Hepatic stellate cell (primary cell): ENCODE results near the gene GPR132.

Experiments
- DNase-seq: peaks from one replicate; pipeline ENCODE4 v3.0.0; 2011; ENCODE audit warnings: low spot score

The GPR132 gene

DNA sequence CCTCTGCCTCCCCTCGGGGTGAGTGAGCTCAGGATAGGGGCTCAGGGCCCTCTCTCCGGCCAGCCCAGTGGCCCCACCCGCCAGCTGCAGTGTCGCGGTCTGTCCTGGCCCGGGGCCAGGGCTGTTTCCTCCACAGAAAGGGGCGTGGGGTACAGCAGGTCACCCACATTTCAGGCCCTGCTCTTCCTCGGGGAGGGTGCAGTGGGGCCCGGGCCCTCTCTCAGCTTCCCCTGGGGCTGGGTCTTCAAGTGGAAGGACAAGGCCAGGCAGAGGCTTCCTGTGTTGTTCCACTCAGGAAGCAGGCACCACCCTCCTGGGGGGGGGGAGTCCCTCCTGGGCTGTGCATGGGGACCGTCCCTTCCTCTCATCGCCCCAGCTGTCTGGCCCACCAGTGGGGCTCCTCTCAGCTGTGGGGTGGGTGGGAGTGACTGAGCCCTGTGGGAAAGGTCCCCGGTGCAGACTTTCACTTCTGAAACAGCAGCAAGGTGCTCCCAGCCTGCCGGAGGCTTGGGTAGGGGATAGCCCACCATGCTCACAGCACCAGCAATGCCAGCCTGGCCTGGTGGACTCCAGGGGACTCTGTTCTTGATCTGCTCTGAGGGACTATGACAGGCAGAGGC is 3.7 kb downstream of the GPR132 start:
- DNase-seq = no peak

DNA sequence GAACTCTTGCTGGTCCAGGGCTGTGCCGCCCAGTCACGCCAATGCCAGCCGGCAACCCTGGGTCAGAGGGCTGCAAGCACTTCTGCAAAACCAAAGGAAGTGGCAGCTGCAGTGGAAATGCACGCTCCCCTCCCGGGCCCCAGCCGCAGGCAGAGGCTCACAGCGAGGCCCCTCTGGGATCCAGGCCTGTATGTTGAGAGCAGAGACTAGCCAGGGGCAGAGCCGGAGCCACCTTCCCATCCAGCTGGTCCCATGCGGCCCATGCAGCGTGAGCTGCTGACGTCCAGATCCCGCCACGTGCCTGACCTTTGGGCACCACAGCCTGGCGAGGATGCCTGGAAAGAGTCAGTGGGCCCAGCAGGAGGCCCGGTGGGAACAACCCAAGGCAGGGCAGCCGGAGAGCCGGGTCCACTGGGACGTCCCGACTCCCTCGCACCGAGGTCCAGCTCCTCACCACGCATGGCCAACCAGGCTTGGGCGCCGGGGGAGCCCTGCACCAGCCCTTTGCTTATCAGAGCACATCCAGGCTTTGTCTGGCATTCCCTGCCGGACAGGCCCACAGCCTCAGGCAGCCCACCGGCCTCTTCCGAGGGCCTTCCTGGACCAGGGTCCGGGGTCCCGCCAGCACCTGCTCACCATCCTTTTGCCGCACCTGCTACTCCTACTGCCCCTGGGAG is 4.3 kb downstream of the GPR132 start:
- no peak for DNase-seq

DNA sequence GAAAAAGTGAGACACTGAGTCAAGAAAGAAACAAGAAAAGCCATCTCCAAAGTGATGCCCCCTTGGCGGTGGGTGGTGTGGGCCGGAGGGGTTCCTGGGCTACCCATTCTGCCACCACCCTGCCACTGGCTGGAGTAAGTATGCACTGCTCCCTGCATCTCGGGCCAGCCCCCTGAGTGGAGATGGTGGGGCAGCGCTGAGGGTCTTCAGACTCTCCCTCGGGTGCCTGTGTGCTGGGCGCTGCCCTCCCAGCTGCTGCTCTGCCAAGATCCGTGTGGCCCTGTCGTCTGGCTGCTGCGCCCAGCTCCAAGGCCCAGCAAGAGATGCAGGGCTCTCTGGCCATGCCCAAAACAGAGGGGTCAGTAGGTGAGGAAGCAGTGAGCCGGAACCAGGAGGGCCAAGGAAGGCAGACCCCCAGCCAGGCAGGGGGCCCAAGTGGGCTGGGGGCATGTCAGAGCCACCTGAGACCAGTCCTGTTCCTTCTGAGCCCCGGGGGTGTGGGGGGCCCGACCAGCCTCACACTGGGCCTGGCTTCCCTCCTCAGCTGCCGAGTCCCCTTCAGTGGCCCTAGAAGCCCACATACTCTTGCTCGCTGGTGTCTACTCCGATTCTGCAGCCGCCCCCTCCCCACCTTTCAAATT is 5.2 kb downstream of the GPR132 start:
- no peak for DNase-seq

DNA sequence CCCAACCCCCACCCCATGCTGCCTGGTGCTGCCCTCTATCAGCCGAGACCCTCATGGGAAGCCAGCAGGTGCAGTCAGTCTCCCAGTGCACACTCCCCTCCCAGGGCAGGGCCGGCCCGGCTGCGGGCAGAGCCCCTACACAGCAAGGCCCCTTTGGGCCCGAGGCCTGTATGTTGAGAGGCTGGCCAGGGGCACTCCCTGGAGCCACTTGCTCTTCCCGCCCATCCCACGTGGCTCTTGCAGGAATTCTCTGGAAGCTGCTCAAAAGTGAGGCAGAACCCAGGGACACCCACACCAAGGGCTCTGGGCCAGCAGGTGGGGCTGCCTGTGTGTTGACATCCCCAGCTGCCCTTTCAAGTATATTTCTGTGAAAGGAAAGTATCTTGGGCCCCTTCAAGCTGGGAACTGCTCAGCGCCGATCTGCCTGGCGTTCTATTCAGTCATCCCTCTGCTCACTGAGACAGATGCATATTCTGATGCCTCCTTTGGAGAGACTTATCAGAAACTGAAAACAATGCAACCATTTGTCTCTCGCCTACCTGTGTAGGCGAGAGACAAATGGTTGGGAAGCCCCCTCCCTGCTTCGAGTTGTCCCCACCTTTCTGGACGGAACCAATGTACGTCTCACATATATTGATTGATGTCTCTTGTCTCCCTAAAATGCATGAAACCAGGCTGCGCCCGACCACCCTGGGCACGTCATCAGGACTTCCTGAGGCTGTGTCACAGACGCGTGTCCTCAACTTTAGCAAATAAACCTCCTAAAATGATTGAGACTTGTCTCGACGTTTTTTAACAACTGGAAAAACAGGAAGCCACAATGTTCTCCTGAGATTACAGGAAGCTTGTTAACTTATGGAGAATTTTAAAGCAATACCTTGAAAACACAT is 6.0 kb downstream of the GPR132 start:
- no peak for DNase-seq

DNA sequence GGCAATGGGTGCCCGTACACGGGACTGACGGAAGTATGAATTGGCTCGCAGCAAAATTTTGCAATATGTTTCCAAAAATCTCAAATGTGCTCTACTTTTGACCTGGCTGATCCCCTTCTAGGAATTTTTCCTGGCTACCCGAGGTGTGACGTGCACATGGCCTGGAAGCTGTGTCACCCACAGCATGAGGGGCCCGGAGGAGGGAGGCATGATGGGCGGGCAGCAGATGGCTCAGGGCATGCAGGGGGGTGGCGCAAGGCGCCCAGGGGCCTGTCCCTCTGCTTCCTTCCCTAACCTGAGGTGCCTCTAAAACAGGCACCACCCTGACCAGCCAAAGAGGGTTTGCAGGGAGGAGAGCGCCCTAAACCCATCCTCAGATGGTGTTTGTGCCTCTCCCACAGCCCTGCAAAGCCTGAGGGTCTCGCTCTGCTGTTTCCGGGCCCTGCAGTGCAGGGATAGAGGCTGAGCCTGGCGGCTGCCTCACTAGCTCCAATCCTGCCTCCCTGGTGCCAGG is 6.7 kb downstream of the GPR132 start:
- DNase-seq = no peak

DNA sequence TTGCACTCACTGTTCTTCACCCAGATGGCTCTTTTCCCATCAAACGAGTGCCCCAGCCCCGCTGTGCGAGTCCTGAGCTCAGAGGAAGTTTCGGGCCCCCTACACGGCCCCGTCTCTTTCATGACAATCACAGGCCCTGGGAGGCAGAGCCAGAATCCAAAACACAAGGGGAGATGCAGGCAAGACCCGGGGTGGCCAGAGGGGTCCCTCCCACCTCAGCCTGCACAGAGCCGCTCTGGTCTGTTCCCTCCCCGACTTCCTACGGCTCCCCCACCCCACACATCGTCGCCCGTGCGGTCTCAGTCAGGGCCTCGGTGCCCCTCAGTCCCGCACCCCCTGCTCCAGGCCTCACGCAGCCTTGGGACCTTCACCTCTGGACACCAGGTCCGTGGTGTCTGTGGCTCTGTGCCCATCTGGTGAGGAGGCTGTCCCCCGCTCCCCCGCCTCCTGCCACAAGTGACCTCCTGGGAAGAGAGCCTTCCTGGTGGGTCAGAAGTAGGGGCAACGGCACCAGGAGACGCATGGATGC is 8.9 kb downstream of the GPR132 start:
- DNase-seq = no peak

DNA sequence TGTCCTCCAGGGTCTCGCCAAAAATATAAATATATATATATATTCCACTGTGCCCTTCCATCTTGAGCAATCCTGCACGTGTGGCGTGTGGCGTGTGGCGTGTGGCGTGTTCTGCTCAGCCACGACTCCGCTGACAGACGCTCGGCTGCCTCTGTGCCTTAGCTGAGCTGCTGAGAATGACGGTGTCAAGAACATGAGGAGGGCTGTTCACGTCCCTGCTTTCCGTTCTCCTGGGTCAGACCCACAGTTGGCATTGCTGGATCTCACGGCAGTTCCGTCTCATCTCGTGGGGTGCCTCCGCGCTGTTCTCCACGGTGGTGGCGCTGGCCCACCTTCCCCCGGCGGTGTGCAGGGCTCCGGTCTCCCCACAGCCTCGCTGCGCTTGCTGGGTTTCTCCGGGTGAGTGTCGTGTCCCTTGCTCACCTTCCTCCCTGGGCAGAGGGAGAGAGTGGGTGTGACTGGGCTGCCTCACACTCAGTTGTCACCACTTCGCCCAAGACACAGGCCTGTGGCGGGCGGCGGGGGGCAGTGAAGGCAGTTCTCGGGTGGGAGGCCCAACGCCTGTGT is 9.4 kb downstream of the GPR132 start:
- no peak for DNase-seq

DNA sequence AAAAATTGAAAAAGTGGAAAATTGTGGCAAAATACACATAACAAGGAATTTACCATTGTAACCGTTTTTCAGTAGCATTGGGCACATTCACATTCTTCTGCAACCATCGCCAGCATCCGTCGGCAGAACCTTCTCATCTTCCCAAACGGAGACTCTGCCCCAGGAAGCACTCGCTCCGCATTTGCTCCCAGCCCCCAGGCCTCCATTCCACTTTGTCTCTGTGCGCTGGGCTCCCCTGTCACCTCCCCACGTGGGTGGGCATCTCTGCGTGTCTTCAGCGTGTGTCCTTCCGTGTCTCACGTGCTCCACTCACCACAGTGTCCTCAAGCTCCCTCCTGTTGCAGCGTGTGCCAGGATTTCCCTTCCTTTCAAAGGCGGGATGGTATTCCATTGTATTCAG is 9.9 kb downstream of the GPR132 start:
- DNase-seq = no peak

DNA sequence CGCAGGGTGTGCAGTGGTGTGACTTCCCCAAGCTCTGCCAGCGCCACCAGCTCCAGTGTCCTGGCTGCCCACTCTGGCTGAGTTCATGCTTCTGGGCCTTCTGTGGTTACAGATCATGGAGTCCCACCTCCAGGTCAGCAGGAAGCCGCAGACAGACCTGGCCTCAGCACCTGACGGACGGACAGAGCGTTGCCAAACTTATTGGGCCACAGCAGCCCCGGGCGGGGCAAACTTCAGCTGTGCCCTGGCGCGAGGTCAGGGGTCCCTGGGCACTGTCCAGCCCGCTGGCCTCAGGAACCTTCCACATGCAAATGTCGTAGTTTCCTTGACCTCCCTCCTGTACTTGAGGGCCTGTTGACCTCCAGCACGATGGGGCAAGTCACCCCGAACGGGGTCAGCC is 11.2 kb downstream of the GPR132 start:
- no peak for DNase-seq

DNA sequence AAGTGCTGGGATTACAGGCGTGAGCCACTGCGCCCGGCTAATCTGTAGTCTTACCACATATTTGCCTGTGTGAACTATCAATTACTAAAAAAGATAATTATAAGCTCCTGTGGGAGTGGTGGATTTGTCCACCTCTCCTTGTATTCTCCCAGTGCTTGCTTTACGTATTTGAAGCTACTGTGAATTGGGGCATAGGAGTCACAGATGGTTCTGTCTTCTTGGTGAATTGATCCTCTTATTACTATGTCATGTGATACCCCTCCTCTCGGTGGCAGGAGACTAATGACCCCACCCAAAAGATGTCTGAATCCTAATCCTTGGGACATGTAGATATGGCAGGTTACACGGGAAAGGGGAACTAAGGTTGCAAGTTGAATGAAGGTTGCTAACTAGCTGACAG is 11.8 kb downstream of the GPR132 start:
- DNase-seq = no peak

DNA sequence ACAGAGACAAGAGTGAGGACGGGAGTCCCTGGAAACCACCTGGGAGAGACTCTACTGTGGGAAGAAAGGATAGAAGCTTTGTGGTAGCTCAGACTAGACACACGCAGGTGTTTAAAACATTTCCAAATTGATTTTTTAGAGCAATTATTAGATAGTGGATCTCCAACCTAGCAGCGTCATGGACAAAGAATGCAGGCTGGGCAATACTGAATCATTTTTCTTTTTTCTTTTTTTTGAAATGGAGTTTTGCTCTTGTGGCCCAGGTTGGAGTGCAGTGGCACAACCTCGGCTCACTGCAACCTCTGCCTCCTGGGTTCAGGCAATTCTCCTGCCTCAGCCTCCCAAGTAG is 13.1 kb downstream of the GPR132 start:
- no peak for DNase-seq

DNA sequence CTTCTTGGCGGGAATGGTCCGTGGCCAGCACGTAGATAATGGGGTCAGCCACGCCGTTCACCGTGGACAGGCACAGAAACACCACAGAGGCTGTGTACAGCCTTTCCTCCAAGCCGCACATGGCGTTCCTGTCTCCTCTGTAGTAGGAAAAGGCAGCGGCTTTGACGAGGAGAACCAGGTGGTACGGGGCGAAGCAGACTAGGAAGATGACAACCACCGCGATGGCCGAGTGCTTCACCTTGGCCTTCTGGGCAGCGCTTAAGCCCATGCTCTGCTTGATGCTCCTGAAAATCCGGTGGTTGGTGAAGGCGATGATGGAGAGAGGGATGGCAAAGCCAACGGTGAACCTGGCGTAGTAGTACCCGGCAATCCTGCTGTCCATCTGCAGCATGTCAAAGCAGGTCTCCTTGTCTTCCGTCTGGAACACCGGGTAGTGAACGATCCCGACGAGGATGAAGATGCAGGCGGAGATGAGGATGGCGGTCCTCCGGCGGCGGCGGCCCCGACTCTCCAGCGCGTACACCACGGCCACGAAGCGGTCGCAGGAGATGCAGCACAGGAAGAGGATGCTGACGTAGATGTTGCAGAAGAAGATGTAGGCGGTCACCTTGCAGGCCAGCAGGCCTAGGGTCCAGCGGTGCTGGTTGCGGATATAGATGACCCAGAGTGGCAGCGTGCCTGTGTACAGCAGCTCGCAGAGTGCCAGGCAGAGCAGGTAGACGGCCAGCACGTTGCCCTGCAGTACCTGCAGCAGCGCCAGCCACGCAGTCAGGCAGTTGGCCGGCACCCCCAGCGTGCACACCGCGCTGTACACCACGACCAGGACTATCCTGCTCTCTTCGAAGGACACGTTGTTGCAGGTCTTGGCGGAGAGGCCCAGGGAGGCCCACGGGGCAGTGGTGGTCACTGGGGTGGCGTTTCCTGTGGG is 13.8 kb downstream of the GPR132 start:
- DNase-seq = no peak

DNA sequence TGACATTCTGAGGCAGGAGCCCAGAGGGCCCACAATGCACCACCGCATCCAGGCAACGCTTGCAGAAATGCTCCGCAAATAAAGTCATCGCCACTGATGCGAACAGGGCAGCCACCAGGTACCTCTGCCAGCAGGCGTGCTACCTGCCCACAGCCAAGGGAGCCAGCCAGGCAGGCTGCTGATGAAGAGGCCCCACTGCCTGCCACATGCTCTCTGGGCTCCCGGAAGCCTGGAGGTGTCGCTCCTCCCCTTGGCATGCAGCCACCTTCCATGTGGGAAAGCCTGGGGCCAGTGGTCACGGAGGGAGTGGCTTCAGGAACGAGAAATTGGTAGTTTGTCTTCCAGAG is 14.7 kb downstream of the GPR132 start:
- peak; percentile 53 for DNase-seq

DNA sequence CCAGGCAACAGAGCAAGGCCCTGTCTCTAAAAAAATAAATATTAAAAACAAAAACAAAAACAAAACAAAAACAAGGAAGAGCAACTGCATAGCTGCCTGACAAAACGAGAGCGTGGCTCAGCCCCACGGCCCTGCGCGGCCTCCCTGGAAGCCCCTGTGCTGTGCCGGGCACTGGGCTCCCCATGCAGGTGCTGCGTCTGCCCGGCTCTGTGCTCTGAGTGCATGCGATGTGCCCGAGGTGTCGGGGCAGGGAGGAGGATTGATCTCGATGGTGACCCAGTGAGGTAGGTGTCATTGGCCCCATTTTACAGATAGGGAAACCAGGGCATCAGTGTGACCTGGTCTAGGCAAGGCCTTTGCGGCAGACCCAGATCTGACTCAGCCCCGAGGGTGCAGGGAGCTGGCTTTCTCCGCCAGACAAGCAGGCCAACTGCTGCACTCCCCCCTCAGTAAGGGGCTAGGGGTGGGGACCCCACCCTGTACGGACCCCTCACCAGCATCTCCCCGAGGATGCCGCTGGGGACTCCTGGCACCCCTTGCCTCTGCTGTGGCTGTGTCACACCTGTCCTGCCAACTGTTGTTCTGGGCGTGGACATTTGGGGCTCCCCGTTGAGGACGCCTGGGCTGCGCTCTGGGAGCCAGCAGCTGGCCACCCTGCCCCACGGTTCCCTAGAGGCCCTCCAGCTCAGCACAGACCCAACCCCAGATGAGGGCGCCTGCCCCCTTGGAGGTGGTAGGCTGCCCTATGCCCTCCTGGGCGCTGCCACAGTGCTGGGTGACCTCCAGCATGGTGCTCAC is 15.3 kb downstream of the GPR132 start:
- DNase-seq = no peak

DNA sequence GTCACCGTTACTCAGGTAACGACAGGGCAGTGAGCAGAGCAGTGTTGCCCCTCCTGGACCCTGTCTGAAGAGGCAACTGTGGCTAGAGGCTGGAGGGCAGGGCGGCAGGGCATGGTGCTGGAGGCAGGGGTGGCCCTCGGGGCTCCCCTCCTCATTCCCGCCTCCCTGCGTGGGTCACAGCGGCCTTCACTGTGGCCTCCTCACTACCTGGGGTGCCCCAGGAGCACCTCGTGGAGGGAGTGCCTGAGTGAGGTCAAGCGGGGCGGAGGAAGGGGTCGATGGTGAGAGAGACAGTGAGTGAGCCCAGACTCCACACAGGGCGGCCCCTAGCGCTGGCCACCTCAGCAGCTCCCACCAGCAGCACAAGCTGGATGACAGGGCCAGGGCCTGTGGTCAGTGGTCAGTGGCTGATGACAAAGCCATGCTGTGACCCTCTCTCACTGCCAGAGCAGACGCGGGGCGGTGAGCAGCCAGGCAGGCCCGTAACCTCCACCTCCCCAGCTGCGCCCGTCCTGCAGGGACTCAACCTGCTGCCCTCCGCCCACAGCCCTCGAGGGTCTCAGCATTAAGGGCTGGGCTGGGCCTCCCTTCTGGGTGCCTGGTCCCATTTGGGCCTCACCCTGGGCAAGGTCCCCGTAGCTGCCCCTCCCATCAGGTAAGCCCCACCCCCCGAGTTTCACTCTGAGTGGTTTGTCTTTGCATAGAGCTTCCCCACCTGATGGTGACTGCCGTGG is 17.8 kb downstream of the GPR132 start:
- DNase-seq = no peak

DNA sequence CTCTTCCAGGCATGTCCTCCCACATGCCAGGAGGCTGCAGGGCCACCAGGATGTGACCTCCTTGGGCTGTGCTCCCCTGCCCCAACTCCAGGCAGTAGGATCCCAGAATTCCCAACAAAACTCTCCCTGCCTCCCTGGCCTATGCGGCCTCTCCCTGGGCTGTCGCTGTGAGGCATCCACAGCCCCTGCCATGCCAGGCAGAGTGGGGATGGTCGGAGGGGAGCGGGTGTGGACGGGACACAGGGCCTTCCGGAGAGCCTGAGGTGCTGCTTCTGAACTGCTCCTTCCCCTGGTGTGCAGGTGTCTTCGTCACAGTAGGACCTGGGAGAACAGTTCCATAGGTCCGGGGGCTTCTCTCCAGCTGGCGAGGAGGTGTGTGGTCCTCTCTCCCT is 18.3 kb downstream of the GPR132 start:
- DNase-seq = no peak

DNA sequence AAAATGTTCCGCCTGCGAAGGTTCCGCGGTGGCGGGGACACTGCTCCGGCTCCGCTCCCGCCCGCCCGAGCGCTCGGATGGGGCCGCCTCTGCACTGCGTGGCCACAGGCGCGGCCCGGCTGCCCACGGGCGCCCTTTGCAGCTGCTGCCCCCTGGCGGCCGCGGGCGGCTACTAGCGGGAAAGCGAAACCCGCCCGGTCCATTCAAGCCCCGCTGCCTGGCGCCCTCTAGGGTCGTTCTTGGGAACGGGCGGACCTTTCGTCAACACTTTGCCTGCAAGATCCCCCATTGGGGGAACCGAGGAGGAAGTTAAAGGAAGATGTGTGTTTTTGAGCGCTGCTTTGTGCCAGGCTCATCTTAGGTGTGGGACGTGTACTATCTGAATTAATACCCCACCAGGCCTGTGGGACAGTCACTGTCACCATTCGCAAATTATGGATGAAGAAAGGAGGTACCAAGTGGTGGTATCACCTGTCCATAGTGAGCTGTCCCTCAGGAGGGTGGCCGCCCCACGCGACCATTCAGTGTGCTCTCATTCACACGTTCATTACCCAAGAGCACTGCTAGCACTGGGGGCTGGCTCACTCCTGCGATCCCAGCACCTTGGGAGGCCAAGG is 19.4 kb downstream of the GPR132 start:
- DNase-seq = peak; percentile 93

DNA sequence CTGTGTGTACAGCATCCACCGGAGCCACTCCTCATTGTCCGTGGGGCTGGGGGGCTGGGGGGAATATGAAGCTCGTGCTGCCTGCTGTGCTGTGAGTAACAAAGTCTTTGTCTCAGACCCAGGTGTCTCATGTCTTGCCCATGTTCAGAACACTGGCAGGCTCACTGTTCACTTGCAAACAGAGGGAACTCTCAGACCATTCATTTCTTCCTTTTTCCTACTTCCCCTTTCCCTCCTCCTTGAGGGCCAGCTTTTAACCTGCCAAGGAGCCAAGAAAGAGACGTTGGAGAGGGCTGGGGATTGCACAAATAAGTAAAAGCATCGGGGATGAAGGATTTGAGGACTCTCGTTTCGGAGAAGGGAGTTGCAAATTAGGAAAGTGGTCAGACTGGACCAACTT is 21.6 kb downstream of the GPR132 start:
- DNase-seq = no peak

DNA sequence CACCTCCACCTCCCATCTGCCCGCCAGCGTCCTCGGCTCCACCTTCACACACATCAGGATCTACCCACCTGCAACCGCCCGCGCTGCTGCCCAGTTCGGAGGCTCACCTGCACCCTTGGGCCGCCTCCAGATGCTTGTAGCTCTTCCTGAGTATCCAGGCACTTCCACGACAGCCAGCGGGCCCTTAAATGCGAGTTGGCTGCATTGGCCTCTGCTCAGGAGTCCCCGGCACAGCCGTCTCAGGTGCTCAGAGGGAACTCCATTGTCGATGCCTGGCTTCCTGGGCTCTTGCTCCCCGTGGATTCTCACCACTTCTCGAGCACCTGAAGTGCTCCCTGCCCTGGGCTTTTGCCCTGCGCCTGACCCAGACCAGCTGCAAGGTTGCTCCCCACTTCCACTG is 22.4 kb downstream of the GPR132 start:
- no peak for DNase-seq
